HEK293T (cell line): ENCODE results near the gene ZNF460.

Source experiments
- BHLHE40 ChIP-seq: fragments of 450-650 bp; IDR thresholded peaks from 2 replicates; pipeline ENCODE4 v1.6.1; 2016; ENCODE audit warnings: mild to moderate bottlenecking, moderate library complexity, borderline replicate concordance
- HDGF ChIP-seq: fragments of 450-650 bp; IDR thresholded peaks from 2 replicates; pipeline ENCODE4 v1.6.1; 2017; ENCODE audit warnings: antibody characterized with exemption, borderline replicate concordance

- TF ChIP-seq HDGF (no peak), BHLHE40 (no peak)
Measured at GRCh38 chr19:57279418-57280164, 694 bp upstream of the ZNF460 start.
